ENCODE results near the gene GNG11.

DNA sequence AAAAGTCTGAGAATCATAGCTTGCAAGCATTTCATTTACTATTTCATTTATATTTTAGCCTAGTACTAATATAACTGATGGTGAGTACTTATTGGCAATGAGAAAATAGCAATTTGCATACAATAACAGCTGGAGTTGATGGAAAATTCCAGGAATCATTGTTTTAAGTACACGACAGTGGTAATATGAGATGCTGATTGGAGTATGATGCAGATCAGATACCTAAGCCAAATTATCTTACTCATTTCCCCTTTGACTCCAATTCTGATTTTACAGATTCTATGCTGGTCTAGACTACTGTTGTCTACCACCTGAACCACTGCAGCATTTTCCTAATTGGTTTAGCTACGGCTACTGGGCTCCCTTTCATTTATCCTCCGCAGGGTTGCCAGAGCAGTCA lies 36.7 kb downstream of the GNG11 start:
- no peak for TF ChIP-seq SIN3A (IDR thresholded peaks at IDR 0.05; ENCODE audit: borderline replicate concordance, insufficient read depth, low read depth, low read length)
- TF ChIP-seq CTCF (IDR thresholded peaks at IDR 0.05): no peak
- TF ChIP-seq TCF7L2 (IDR thresholded peaks at IDR 0.05; ENCODE audit: low read depth, low read length): no peak
- no peak for TF ChIP-seq POLR2AphosphoS5 (IDR thresholded peaks at IDR 0.05; ENCODE audit: low read depth, low read length)
- TF ChIP-seq REST (IDR thresholded peaks at IDR 0.05; ENCODE audit: insufficient read depth in 1 of 2, low read depth in 2 of 2, low read length in 1 of 2): no peak
